Left renal pelvis (tissue), 4 donors: ENCODE measurements around the gene ILDR1. TPM values are rescaled to one million over a fixed set of nuclear protein-coding genes. Genes with fewer than 3 reads are reported as not detected.

Experiments
- DNase-seq, 4 donors: peaks; one replicate each; pipeline ENCODE4 v3.0.0-alpha.2; 2013; ENCODE audit warnings: low read depth in 4 of 4, low spot score in 3 of 4
- polyA plus RNA-seq, 4 donors: library from polyadenylated mRNA; unstranded; fragments of 120-200 nt; gene quantifications; one replicate each; pipeline ENCODE4 v1.2.1, GENCODE V29; 2013; ENCODE audit not compliant: insufficient read length in 4 of 4

Gene ILDR1
- polyA plus RNA-seq, 4 donors: 0.30 to 8.9 (median 8.5) TPM

DNA sequence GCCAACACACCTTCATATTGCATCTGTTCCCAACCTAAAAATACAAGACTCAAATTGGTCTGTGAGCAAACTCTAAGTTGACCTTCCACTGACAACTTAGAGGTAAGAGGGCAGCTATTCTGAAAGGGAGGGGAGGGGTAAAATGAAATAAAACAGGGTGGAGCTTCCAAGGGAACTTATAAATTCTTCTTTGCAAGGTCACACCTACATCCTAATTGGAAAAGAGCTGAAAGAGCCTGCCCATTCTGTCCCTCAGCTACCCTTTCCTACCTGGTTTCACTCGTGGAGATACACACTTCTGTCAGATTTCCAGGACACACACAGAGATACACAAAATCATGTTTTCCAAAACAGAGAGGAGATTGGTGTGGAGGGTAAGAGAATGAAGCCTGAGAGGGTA is 1.0 kb downstream of the ILDR1 start:
- no peak for DNase-seq

DNA sequence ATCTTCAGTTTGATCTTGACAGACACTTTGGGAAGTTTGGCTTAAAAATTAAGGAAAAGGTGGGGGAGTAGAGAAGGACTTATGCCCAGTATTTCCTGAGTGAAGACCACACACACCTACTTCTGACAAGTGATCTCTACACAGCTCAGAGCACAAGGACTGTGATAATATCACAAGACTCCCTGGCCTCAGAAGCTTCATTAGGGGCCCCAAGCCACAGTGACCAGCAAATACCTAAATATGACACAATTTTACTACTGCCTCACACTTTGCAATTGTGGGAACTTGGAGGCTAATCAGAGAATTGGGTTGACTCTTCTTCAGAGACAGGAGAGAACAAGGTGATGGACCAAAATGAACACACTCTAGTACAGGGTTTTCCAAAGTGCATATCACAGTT is 2.6 kb downstream of the ILDR1 start:
- DNase-seq: no peak

- no peak for DNase-seq
These were observed 7.3 kb downstream of the ILDR1 start for GRCh38 chr3:122014741-122015140.

DNA sequence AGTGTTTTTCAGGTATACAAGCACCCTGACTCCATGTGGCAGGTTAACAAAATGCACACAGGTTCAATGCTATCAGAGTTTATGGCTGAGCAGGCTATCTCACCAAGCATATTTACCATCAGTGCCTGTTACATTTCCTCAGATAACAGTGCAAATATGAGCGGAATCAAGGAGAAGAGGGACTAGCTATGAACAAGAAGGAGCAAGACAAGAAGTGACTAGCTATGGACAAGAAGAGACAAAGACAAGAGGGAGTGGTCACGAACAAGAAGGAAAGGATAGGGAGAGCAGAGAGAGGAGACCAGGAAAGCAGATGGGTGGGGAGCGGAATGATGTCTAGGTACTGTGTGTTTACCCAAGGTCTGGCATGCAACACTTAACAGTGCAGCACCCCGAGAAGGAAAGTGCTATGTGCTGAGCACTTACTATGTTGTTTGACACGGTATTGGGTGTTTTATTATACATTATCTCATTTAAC is 8.6 kb downstream of the ILDR1 start:
- no peak for DNase-seq

GRCh38 chr3:122012821-122013220 is 9.2 kb downstream of the ILDR1 start:
- DNase-seq: no peak

DNA sequence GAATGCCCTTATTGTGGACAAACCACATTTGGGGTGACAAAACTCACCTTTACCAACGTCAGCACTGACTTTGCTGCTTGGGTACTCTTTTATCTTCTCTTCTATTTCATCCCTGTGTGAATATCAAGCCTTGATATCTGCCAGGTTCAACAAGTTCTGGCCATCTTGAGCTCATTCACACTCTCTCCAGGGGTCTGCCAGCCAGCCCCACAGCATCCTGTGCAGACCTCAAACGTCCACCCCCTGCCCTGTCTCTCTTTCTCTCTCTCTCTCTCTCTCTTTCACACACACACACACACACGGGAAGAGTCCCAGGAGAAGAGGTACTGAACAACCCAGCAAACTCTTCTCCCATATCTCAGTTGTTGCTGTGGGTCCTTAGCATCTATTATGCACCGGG is 10.7 kb downstream of the ILDR1 start:
- no peak for DNase-seq

DNA sequence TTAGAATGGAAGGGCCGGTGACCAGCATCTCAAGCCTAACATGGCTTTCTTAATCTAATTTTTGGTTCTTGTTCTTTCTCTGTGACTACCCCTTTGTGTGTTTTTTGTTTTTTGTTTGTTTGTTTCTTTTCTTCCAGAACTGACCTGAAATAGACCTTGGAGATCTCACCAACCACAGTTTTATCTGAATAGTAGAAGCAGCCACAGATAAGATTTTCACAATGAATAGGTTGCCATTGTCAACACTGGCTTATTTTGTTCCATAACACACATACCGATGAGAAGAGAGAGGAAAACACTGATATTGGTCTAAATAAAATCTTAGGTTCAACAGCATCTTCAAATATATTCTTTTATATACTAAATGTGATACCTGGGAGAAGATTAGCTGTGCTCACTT is 11.5 kb downstream of the ILDR1 start:
- no peak for DNase-seq

DNA sequence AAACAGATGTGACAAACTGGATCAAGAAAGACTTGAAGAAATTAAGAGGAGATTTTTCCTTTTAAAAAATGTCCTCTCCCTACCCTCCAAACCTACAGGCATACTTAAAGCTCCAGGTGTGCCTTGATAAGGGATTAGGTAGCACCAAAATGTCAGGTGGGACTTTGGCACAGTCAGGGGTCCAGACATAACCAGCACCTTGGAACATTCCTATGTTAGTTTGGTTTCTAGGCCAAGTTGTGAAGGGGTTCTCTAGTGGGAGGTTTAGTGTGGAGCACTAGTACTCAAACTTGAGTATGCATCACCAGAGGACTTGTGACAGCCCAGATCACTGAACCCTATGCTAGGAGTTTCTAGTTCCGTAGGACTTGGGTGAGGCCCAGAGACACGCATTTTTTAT is 13.9 kb downstream of the ILDR1 start:
- DNase-seq: no peak

GRCh38 chr3:122006267-122006666 is 15.8 kb downstream of the ILDR1 start:
- DNase-seq: no peak

DNA sequence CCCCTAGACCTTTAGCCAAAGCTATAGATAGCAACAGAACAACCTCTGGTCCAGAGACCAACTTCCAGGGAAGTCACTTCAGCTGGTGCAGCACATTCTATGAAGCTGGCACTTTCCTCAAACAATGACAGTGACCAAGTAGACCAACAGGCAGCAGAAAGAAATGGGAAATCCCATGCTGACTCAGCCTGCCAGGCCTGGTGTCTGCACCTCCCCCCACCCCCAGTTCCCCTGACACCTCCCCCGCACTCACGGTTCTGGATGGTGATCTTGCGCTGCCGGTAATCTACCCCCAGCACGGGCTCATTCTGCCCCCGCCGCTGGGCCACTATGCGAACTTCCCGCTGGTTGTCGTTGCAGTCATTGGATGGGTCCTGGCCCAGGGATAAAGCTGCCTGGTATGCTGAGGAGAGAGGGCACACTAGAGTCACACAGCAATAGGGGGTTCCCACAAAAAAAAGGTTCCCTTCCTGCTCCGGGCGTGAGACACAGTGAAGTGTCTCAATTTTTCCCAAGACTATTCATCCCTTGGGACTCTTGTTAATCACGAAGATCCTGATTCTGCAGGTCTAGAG is 17.0 kb downstream of the ILDR1 start:
- DNase-seq: no peak

DNA sequence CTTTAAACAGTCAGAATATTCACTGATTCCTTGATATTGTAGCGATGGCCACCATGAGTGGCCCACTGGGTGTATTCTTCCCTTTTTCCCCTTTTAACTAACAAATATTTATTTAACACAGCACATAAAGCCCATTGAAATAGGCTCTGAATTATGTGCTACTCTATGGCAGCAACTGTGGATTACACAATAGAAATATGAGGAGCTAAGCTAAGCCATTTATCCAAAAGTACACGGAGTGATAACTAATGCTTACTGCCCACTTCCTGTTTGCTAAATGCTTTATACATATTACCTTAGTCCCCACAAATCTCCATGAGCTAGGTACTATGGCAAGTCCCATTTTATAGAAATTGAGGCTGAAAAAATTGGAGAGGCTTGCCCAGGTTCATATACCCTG is 17.9 kb downstream of the ILDR1 start:
- no peak for DNase-seq

GRCh38 chr3:122003606-122004005 is 18.4 kb downstream of the ILDR1 start:
- DNase-seq: no peak

- no peak for DNase-seq
These were observed 18.9 kb downstream of the ILDR1 start for GRCh38 chr3:122003112-122003511.

DNA sequence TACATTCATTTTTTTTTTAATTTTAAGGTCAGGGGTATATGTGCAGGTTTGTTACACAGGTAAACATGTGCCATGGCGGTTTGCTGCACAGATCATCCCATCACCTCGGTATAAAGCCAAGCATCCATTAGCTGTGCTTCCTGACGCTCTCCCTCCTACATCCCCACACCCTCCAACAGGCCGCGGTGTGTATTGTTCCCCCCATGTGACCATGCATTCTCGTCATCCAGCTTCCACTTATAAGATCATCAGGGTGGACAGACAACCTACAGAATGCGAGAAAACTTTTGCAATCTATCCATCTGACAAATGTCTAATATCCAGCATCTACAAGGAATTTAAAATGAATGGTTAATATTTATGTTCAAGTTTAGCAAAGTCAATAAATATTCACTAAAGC is 19.4 kb downstream of the ILDR1 start:
- DNase-seq: no peak

GRCh38 chr3:122001892-122002291 is 20.2 kb downstream of the ILDR1 start:
- no peak for DNase-seq

DNA sequence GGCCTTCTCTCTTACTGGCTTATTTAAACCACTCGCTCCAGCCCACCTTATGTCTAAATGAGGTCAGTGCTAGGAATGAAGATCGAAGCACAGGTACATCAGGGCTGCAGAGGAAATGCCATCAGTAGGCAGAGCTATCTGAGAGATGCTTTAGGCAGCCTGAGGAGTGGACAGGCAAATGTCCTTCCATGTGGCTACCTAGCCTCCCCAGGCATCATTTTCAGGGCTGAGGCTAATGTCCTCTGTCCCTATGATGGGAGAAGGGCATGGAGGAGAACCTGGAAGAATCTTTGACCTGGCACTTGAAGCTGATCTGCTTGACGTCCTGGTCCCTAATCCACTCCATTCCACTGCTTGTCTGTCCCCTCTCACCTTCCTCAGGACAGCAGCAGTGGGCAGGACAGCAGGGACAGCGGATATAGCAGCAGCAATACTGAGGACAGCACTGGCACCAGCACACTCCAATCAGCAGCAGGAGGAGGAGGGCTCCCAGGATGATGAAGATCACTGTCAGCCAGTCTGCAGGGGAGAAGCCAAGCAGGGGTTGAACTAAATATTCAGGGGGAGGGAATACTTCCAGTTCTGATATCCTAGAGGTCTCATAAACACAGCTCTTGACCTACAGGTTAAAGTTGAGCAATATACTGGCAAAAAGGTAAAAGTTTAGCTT is 21.0 kb downstream of the ILDR1 start:
- no peak for DNase-seq

- DNase-seq: no peak
These were observed 22.1 kb downstream of the ILDR1 start for GRCh38 chr3:121999931-122000330.

GRCh38 chr3:121998611-121999473 is 23.2 kb downstream of the ILDR1 start:
- no peak for DNase-seq

DNA sequence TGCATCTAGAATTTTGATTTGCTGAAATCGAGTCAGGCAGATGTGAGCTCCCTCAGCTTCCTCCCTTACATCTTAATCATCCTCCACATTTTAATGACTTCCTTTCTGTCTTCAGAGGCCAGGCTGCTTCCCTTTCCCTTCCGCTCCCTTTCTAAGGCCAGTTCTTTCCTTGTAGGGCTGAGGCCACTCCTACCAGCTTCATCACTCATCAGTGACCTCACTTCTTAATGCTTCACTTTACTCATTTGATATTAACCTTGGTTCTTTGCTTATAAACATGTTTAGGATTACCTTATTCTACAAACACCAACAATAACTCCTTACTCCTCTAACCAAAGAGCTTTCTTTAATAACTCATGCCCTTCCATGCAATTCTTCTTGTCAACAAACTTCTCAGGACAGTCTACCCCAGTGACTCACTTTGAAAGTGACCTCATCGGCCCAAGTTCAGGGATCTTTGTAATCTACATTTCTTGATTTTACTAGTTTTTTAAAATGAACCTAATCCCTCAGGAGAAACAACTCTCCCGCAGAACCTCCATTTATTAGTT is 23.9 kb downstream of the ILDR1 start:
- no peak for DNase-seq

GRCh38 chr3:121997372-121997771 is 24.7 kb downstream of the ILDR1 start:
- DNase-seq: no peak

DNA sequence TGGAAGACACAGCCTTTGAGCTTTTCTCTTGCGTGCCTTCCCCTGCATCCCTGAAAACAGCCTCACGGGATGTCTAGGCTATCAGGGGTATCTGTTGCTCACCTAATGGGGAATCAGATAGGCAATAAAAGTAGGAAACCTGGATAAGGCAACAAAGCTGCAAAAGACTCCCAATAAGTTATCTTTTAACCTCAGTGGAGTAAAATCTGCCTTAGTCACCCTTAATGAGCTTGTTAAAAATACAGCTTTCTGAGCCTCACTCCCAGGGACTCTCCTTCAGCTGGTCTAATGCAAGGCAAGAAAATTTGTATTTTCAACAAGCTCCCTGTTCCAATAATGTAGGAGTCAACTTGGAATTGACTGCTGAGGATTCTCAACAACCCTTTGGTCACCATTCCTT is 25.6 kb downstream of the ILDR1 start:
- no peak for DNase-seq
